ENCODE measurements around the gene HSPA14.

- TF ChIP-seq GATA2 (IDR thresholded peaks at IDR 0.05; ENCODE audit: low read depth, low read length): no peak
- TF ChIP-seq GATA3 (IDR thresholded peaks at IDR 0.05; ENCODE audit: low read depth, low read length): no peak
These were observed 25.8 kb upstream of the HSPA14 start for GRCh38 chr10:14812271-14812670.
